Measurements from ENCODE around the gene PLD4. TPM values are rescaled to one million over a fixed set of nuclear protein-coding genes. Genes with fewer than 3 reads are reported as not detected.

Gene PLD4, protein sequence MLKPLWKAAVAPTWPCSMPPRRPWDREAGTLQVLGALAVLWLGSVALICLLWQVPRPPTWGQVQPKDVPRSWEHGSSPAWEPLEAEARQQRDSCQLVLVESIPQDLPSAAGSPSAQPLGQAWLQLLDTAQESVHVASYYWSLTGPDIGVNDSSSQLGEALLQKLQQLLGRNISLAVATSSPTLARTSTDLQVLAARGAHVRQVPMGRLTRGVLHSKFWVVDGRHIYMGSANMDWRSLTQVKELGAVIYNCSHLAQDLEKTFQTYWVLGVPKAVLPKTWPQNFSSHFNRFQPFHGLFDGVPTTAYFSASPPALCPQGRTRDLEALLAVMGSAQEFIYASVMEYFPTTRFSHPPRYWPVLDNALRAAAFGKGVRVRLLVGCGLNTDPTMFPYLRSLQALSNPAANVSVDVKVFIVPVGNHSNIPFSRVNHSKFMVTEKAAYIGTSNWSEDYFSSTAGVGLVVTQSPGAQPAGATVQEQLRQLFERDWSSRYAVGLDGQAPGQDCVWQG
- total RNA-seq (not detected in 2 replicates), polyA plus RNA-seq (0.77 and 1.1 TPM in 2 replicates)

- Histone ChIP-seq H3K4me3 (no peak within 1 kb of the TSS), H3K27ac (no peak within 1 kb of the TSS), H3K36me3 (replicated peaks; ENCODE audit: insufficient read depth, low read depth) (no peaks in the 10 kb centered on the region)
Observed at GRCh38 chr14:104924421-104925213, at the start of gene PLD4. PLD4 (plus strand) TSS chr14:104924879; CDS start chr14:104927141, 2,262 bp downstream.

DNA sequence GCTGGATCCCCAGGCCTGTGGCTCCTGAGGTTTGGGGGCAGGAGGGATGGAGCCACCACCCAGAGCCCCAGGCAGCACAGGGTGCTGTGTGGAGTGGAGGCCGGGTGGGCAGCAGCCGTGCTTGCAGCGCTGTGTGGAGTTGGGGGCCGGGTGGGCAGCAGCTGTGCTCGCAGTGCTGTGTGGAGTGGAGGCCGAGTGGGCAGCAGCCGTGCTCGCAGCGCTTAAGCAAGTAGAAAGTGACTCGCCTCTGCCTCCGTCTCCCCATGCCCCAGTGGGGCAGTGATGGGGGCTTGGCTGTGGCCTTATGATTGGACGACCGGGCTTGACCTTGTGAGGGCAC lies 49.3 kb upstream of the PLD4 start:
- H4K20me1 ChIP-seq (ENCODE audit: insufficient read depth, poor library complexity, severe bottlenecking), result peaks cover 26% of the 10 kb centered on the region
- DNase-seq (ENCODE audit: low spot score), result no peak

More at GRCh38 chr14:104924421-104925213, at the start of gene PLD4:
- Histone ChIP-seq H3K79me2 (no peaks in the 10 kb centered on the region), H3K9me2 (replicated peaks; ENCODE audit: insufficient read depth) (no peaks in the 10 kb centered on the region), H4K20me1 (ENCODE audit: insufficient read depth, poor library complexity, severe bottlenecking) (no peaks in the 10 kb centered on the region), H3K4me1 (ENCODE audit: insufficient read depth) (no peaks in the 10 kb centered on the region), H3K27me3 (no peaks in the 10 kb centered on the region), H2AFZ (no peak within 1 kb of the TSS), H3K4me2 (no peak within 1 kb of the TSS), H3K9me3 (ENCODE audit: low read depth) (no peaks in the 10 kb centered on the region)
- DNase-seq (ENCODE audit: low spot score), result no peak
- WGBS (ENCODE audit: low lambda C conversion rate, missing lambda C conversion rate), result 84% methylated on average over 14 of the region's 14 CpGs
- TF ChIP-seq CTCF (IDR thresholded peaks at IDR 0.05; ENCODE audit: poor library complexity) (no peak), EZH2phosphoT487 (IDR thresholded peaks at IDR 0.05; ENCODE audit: low read depth, severe bottlenecking, unreplicated experiment) (no peak), EZH2 (IDR thresholded peaks at IDR 0.05; ENCODE audit: borderline replicate concordance) (no peak)

GRCh38 chr14:104875811-104876210 lies 48.9 kb upstream of the PLD4 start:
- H3K27me3 ChIP-seq, result no peaks in the 10 kb centered on the region
- no peak overlapping the region for H2AFZ ChIP-seq
- no peak overlapping the region for H3K4me2 ChIP-seq
- peaks cover 6% of the 10 kb centered on the region for H3K4me1 ChIP-seq (ENCODE audit: insufficient read depth)
- no peaks in the 10 kb centered on the region for H3K9me2 ChIP-seq (replicated peaks; ENCODE audit: insufficient read depth)
- WGBS (ENCODE audit: low lambda C conversion rate, missing lambda C conversion rate), result 97% methylated on average over 6 of the region's 8 CpGs
- no peak overlapping the region for H3K4me3 ChIP-seq
- H3K36me3 ChIP-seq (replicated peaks; ENCODE audit: insufficient read depth, low read depth), result no peaks in the 10 kb centered on the region
- DNase-seq (ENCODE audit: low spot score), result no peak
- H3K9me3 ChIP-seq (ENCODE audit: low read depth), result no peaks in the 10 kb centered on the region
- no peak overlapping the region for H3K27ac ChIP-seq
- H4K20me1 ChIP-seq (ENCODE audit: insufficient read depth, poor library complexity, severe bottlenecking), result peaks cover 22% of the 10 kb centered on the region
- TF ChIP-seq CTCF (IDR thresholded peaks at IDR 0.05; ENCODE audit: poor library complexity) (no peak), EZH2 (IDR thresholded peaks at IDR 0.05; ENCODE audit: borderline replicate concordance) (no peak), EZH2phosphoT487 (IDR thresholded peaks at IDR 0.05; ENCODE audit: low read depth, severe bottlenecking, unreplicated experiment) (no peak)
- H3K79me2 ChIP-seq, result peaks cover 23% of the 10 kb centered on the region

More for the DNA sequence above, 49.3 kb upstream of the PLD4 start:
- Histone ChIP-seq H3K4me2 (no peak overlapping the region), H3K27me3 (no peaks in the 10 kb centered on the region), H3K4me3 (no peak overlapping the region), H3K4me1 (ENCODE audit: insufficient read depth) (peaks cover 6% of the 10 kb centered on the region), H3K79me2 (peaks cover 26% of the 10 kb centered on the region), H2AFZ (no peak overlapping the region), H3K27ac (no peak overlapping the region), H3K36me3 (replicated peaks; ENCODE audit: insufficient read depth, low read depth) (no peaks in the 10 kb centered on the region), H3K9me2 (replicated peaks; ENCODE audit: insufficient read depth) (no peaks in the 10 kb centered on the region), H3K9me3 (ENCODE audit: low read depth) (no peaks in the 10 kb centered on the region)
- 95% methylated on average over 12 of the region's 13 CpGs for WGBS (ENCODE audit: low lambda C conversion rate, missing lambda C conversion rate)
- TF ChIP-seq EZH2 (IDR thresholded peaks at IDR 0.05; ENCODE audit: borderline replicate concordance), result no peak
- no peak for TF ChIP-seq EZH2phosphoT487 (IDR thresholded peaks at IDR 0.05; ENCODE audit: low read depth, severe bottlenecking, unreplicated experiment)
- no peak for TF ChIP-seq CTCF (IDR thresholded peaks at IDR 0.05; ENCODE audit: poor library complexity)
